GM12878 (cell line): ENCODE measurements around the gene MAPKAP1. TPM values are rescaled to one million over a fixed set of nuclear protein-coding genes. Genes with fewer than 3 reads are reported as not detected.

ENCODE experiments used
- ATF2 ChIP-seq: IDR thresholded peaks from 2 replicates; pipeline ENCODE4 v1.6.1; 2012; ENCODE audit warnings: low read length, inconsistent platforms
- CUX1 ChIP-seq: IDR thresholded peaks from 2 replicates; pipeline ENCODE4 v1.6.1; 2012; ENCODE audit warnings: improper control_type of control experiment, low read depth, low read length; ENCODE audit not compliant: insufficient replicate concordance
- EP300 ChIP-seq, 2 experiments: fragments of 150-350 bp in 1 of 2; IDR thresholded peaks; 2 replicates each; pipeline ENCODE4 v1.6.1; 2011 to 2012; ENCODE audit warnings: low read depth in 2 of 2, low read length in 2 of 2, borderline replicate concordance in 1 of 2, improper control_type of control experiment in 1 of 2, inconsistent platforms in 1 of 2; ENCODE audit not compliant: control insufficient read depth in 1 of 2
- NFYA ChIP-seq: IDR thresholded peaks from 2 replicates; pipeline ENCODE4 v1.6.1; 2011; ENCODE audit warnings: low read depth, mild to moderate bottlenecking, low read length, improper control_type of control experiment, borderline replicate concordance
- POLR2A ChIP-seq: IDR thresholded peaks from 2 replicates; pipeline ENCODE4 v1.6.1; 2011; ENCODE audit warnings: low read depth, mild to moderate bottlenecking, low read length
- USF2 ChIP-seq: IDR thresholded peaks from 2 replicates; pipeline ENCODE4 v1.6.1; 2011; ENCODE audit warnings: low read depth, low read length, improper control_type of control experiment, borderline replicate concordance
- ZNF217 ChIP-seq: fragments of 450-650 bp; IDR thresholded peaks from 2 replicates; pipeline ENCODE4 v1.6.1; 2017; ENCODE audit warnings: antibody characterized with exemption, mild to moderate bottlenecking
- polyA plus RNA-seq, 11 experiments: library from polyadenylated mRNA; depleted of rRNA in 4 of 11; unstranded in 6 of 11; stranded (reverse) in 5 of 11; fragments of >200 nt; fragmentation: Nextera tagmentation in 4 of 11; fragmentation: Illumina TruSeq in 1 of 11; extraction: Ambion mirVana in 4 of 11; extraction: Trizol in 1 of 11; gene quantifications; 1 replicate in 1 of 11; 2 replicates in 10 of 11; pipeline versions ENCODE4 v1.2.1 to v1.2.3, GENCODE V29; 2011 to 2016; ENCODE audit warnings: inconsistent platforms in 2 of 11, missing spikeins in 2 of 11, low read depth in 1 of 11
- total RNA-seq, 4 experiments: library from RNA; depleted of rRNA in 3 of 4; stranded (reverse); fragments of >200 nt in 3 of 4; fragmentation: Illumina TruSeq in 1 of 4; extraction: Trizol in 1 of 4; gene quantifications; 2 replicates each; pipeline versions ENCODE4 v1.2.1 to v1.2.3, GENCODE V29; 2013 to 2021

MAPKAP1 gene
- total and polyA plus RNA-seq, 10 of the 15 experiments (the other 5 are each of a cell fraction or from before 2014, with no cell fraction given): 5.1 to 188 (median 105) TPM

- TF ChIP-seq USF2 (no peak), ATF2 (no peak), CUX1 (no peak), EP300 (IDR thresholded peaks at IDR 0.05; ENCODE audit: borderline replicate concordance in 1 of 2, control insufficient read depth in 1 of 2, low read depth in 2 of 2, low read length in 2 of 2) (no peak), POLR2A (no peak), ZNF217 (no peak), NFYA (no peak)
Observed at GRCh38 chr9:125559194-125559593, 147.8 kb downstream of the MAPKAP1 start (continued).
